GM23338 (cell line): ENCODE results near the gene COL25A1. TPM values are rescaled to one million over a fixed set of nuclear protein-coding genes. Genes with fewer than 3 reads are reported as not detected.

Source experiments
- ATAC-seq: fragments of 200-7000 bp; cut with Tn5 transposase; 3 replicates; pipeline ENCODE4 v1.9.1; 2020
- DNase-seq: peaks from one replicate; pipeline ENCODE4 v3.0.0-alpha.2; 2015; ENCODE audit warnings: low spot score
- H2AFZ ChIP-seq: fragments of 200-600 bp; sonication (generic); 2 replicates; pipeline ENCODE4 v1.8.0; 2016; ENCODE audit warnings: antibody characterized with exemption, mild to moderate bottlenecking, moderate library complexity
- H3F3A ChIP-seq: fragments of 200-600 bp; sonication (generic); replicated peaks from 2 replicates; pipeline ENCODE4 v1.8.0; 2017; ENCODE audit warnings: antibody characterized with exemption, mixed run types, low read depth
- H3K27ac ChIP-seq: fragments of 200-600 bp; sonication (generic); 2 replicates; pipeline ENCODE4 v1.6.1; 2016; ENCODE audit warnings: low read depth
- H3K27me3 ChIP-seq: fragments of 200-600 bp; sonication (generic); 2 replicates; pipeline ENCODE4 v1.8.0; 2016; ENCODE audit warnings: mild to moderate bottlenecking, mixed run types, moderate library complexity; ENCODE audit not compliant: insufficient read depth
- H3K36me3 ChIP-seq: fragments of 200-600 bp; sonication (generic); 2 replicates; pipeline ENCODE4 v1.8.0; 2016; ENCODE audit warnings: mild to moderate bottlenecking; ENCODE audit not compliant: insufficient read depth
- H3K4me1 ChIP-seq: fragments of 200-600 bp; sonication (generic); 2 replicates; pipeline ENCODE4 v1.8.0; 2016; ENCODE audit warnings: mild to moderate bottlenecking, moderate library complexity; ENCODE audit not compliant: insufficient read depth
- H3K4me2 ChIP-seq: fragments of 200-600 bp; sonication (generic); 2 replicates; pipeline ENCODE4 v1.7.1; 2017; ENCODE audit warnings: mixed run types
- H3K4me3 ChIP-seq: fragments of 200-600 bp; sonication (generic); 2 replicates; pipeline ENCODE4 v1.6.1; 2016; ENCODE audit warnings: mixed run types
- H3K79me2 ChIP-seq: fragments of 200-600 bp; sonication (generic); replicated peaks from 2 replicates; pipeline ENCODE4 v1.8.0; 2017; ENCODE audit warnings: mild to moderate bottlenecking; ENCODE audit not compliant: insufficient read depth
- H3K9me2 ChIP-seq: fragments of 200-600 bp; sonication (generic); 2 replicates; pipeline ENCODE4 v1.8.0; 2017; ENCODE audit not compliant: insufficient read depth
- H4K20me1 ChIP-seq: fragments of 200-600 bp; sonication (generic); replicated peaks from 2 replicates; pipeline ENCODE4 v1.8.0; 2017; ENCODE audit warnings: mild to moderate bottlenecking; ENCODE audit not compliant: insufficient read depth
- H3K27ac Mint-ChIP-seq: 2 replicates; pipeline ENCODE4 v1.8.0; 2020; ENCODE audit warnings: inconsistent platforms, mild to moderate bottlenecking, moderate library complexity, mixed read lengths
- H3K27me3 Mint-ChIP-seq: 3 replicates; pipeline ENCODE4 v1.8.0; 2022; ENCODE audit warnings: low read depth, mild to moderate bottlenecking, moderate library complexity, mixed read lengths, inconsistent platforms; ENCODE audit not compliant: insufficient read depth, poor library complexity
- H3K36me3 Mint-ChIP-seq: 3 replicates; pipeline ENCODE4 v1.8.0; 2021; ENCODE audit warnings: low read depth, mild to moderate bottlenecking, inconsistent platforms, moderate library complexity, mixed read lengths
- H3K4me1 Mint-ChIP-seq: 3 replicates; pipeline ENCODE4 v1.8.0; 2020; ENCODE audit warnings: mild to moderate bottlenecking, inconsistent platforms, mixed read lengths
- H3K4me3 Mint-ChIP-seq: 3 replicates; pipeline ENCODE4 v1.8.0; 2021; ENCODE audit warnings: moderate library complexity, mild to moderate bottlenecking, inconsistent platforms, mixed read lengths
- H3K9me3 Mint-ChIP-seq: 3 replicates; pipeline ENCODE4 v1.8.0; 2020; ENCODE audit warnings: moderate library complexity, mild to moderate bottlenecking, inconsistent platforms, mixed read lengths
- CREB1 ChIP-seq: fragments of 250-450 bp; sonication (Bioruptor Pico); IDR thresholded peaks from 2 replicates; pipeline ENCODE4 v1.5.0; 2020; ENCODE audit warnings: low read depth, mild to moderate bottlenecking, moderate library complexity
- CTCF ChIP-seq, 2 experiments: fragments of 200-600 bp in 1 of 2; sonication (generic) in 1 of 2; conservative IDR thresholded peaks; 2 replicates each; pipeline versions ENCODE4 v1.5.1 to v1.6.1; 2016 to 2017; ENCODE audit warnings: antibody characterized with exemption in 2 of 2, low read depth in 2 of 2, mild to moderate bottlenecking in 2 of 2, moderate library complexity in 1 of 2
- ETS1 ChIP-seq: IDR thresholded peaks from 2 replicates; pipeline ENCODE4 v1.6.1; 2016; ENCODE audit warnings: antibody characterized with exemption
- EZH2 ChIP-seq: fragments of 200-600 bp; sonication (generic); IDR thresholded peaks from one replicate; pipeline ENCODE4 v1.8.0; 2017; ENCODE audit warnings: antibody characterized with exemption, mild to moderate bottlenecking, low read depth; ENCODE audit not compliant: unreplicated experiment
- EZH2phosphoT487 ChIP-seq: fragments of 200-600 bp; sonication (generic); IDR thresholded peaks from one replicate; pipeline ENCODE4 v1.8.1; 2018; ENCODE audit warnings: antibody characterized with exemption; ENCODE audit not compliant: unreplicated experiment
- JUNB ChIP-seq: IDR thresholded peaks from one replicate; pipeline ENCODE4 v1.6.1; 2016; ENCODE audit warnings: antibody characterized with exemption; ENCODE audit not compliant: unreplicated experiment
- NANOG ChIP-seq: IDR thresholded peaks from 2 replicates; pipeline ENCODE4 v1.6.1; 2016; ENCODE audit warnings: antibody characterized with exemption, borderline replicate concordance
- POLR2AphosphoS5 ChIP-seq: IDR thresholded peaks from 2 replicates; pipeline ENCODE4 v1.6.1; 2016; ENCODE audit warnings: antibody characterized with exemption, low read depth
- REST ChIP-seq: IDR thresholded peaks from one replicate; pipeline ENCODE4 v1.6.1; 2018; ENCODE audit warnings: antibody characterized with exemption; ENCODE audit not compliant: unreplicated experiment
- STAT1 ChIP-seq: IDR thresholded peaks from one replicate; pipeline ENCODE4 v1.6.1; 2016; ENCODE audit warnings: antibody characterized with exemption; ENCODE audit not compliant: unreplicated experiment
- ZNF114 ChIP-seq: fragments of 250-450 bp; sonication (Bioruptor Pico); IDR thresholded peaks from 2 replicates; pipeline ENCODE4 v1.5.0; 2020; ENCODE audit warnings: mild to moderate bottlenecking, moderate library complexity
- ZNF331 ChIP-seq: fragments of 250-450 bp; sonication (Bioruptor Pico); IDR thresholded peaks from 2 replicates; pipeline ENCODE4 v1.5.0; 2020; ENCODE audit warnings: low read depth, mild to moderate bottlenecking, moderate library complexity
- ZNF462 ChIP-seq: fragments of 250-450 bp; sonication (Bioruptor Pico); IDR thresholded peaks from 2 replicates; pipeline ENCODE4 v1.5.0; 2020; ENCODE audit warnings: mild to moderate bottlenecking, moderate library complexity
- polyA plus RNA-seq: library from polyadenylated mRNA; unstranded; fragments of >200 nt; fragmentation: Nextera tagmentation; extraction: Ambion mirVana; gene quantifications from 2 replicates; pipeline ENCODE4 v1.2.1, GENCODE V29; 2016
- total RNA-seq: library from RNA; depleted of rRNA; stranded (reverse); fragments of >200 nt; shearing (Covaris generic); gene quantifications from 2 replicates; pipeline ENCODE4 v1.2.3, GENCODE V29; 2014

Gene COL25A1
- total and polyA plus RNA-seq, 2 experiments from 2014 or later = 3.9 to 5.6 TPM

GRCh38 chr4:109134921-109135320 lies 167.5 kb downstream of the COL25A1 start:
- no peaks in the 10 kb centered on the region for H3K79me2 ChIP-seq
- no peaks in the 10 kb centered on the region for H4K20me1 ChIP-seq
- no peak overlapping the region for H3K4me3 ChIP-seq
- H3K27ac ChIP-seq = no peak overlapping the region
- Mint-ChIP-seq H3K36me3 (no peaks in the 10 kb centered on the region), H3K27ac (no peak overlapping the region), H3K4me3 (no peak overlapping the region), H3K9me3 (no peaks in the 10 kb centered on the region; the same call in 2 of the 3 replicates), H3K4me1 (peaks cover 7% of the 10 kb centered on the region; the same call in 2 of the 3 replicates), H3K27me3 (peaks cover 3% of the 10 kb centered on the region)
- DNase-seq (no peak), ATAC-seq (no peak)
- H3K4me1 ChIP-seq = no peaks in the 10 kb centered on the region
- no peaks in the 10 kb centered on the region for H3F3A ChIP-seq
- no peaks in the 10 kb centered on the region for H3K9me2 ChIP-seq
- TF ChIP-seq NANOG (no peak), EZH2 (no peak), CREB1 (CRISPR knock-in tag) (no peak), ZNF331 (no peak), EZH2phosphoT487 (no peak), ETS1 (no peak), ZNF462 (CRISPR knock-in tag) (no peak), JUNB (no peak), ZNF114 (CRISPR knock-in tag) (no peak), POLR2AphosphoS5 (no peak), REST (no peak), CTCF (conservative IDR thresholded peaks at IDR 0.05; ENCODE audit: low read depth in 2 of 2) (no peak), STAT1 (no peak)
- no peaks in the 10 kb centered on the region for H3K27me3 ChIP-seq
- H2AFZ ChIP-seq = no peak overlapping the region
- no peaks in the 10 kb centered on the region for H3K36me3 ChIP-seq
- H3K4me2 ChIP-seq = no peak overlapping the region
